HG02678 (cell line): ENCODE results near the gene NXF3.
"Not testable (repeated sequence)": the region's sequence is repeated elsewhere in the genome, so short reads cannot be mapped to it uniquely, and the experiment has no call there.

Experiments
- ATAC-seq: cut with Tn5 transposase; IDR thresholded peaks from one replicate; pipeline ENCODE4 v1.9.1; 2021; ENCODE audit warnings: mild to moderate bottlenecking, moderate library complexity; ENCODE audit not compliant: unreplicated experiment

The NXF3 gene

DNA sequence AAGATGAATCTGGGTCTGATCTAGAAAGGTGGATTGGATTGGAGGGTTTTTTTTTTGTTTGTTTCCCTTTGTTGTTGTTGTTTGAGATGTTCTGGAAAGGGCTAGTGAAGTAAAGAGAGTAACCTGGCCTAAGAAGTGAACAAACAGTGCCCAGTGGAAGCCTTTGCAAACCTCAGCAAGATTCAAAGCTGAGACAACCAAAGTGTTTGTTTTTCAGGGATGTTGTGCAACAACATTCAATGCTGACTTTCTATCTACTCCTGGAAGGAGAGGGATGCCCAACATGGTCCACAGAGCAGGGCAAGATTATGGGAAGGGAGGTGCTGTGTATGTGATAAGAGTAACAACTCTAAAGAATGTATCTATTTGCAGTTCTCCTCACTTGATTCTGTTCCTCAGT is 40.3 kb downstream of the NXF3 start:
- no peak for ATAC-seq

DNA sequence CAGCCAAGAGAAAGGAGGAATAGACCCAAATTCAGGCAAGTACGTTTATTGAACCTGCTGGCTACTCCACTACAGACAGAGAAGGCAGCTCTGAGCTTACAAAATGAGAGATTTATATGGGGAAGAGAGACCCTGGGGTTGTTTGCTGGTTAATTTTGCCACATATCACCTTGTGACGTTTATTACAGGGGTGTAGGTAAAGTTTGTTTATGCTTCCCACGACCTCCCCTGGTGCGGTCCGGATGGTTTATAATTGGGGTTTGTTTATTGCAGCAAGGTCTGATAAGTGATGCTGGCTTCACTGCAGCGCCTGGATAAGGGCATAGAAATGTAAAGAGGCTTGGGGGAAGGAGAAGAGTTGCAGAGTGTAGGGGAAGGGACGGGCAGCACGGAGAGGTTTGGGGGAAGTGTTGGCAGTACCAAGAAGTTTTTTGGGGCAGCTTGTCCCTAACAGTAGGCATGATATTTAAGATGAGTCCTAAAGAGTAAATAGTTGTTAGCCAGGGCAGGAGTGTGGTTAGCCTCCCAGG is 41.6 kb downstream of the NXF3 start:
- no peak for ATAC-seq

DNA sequence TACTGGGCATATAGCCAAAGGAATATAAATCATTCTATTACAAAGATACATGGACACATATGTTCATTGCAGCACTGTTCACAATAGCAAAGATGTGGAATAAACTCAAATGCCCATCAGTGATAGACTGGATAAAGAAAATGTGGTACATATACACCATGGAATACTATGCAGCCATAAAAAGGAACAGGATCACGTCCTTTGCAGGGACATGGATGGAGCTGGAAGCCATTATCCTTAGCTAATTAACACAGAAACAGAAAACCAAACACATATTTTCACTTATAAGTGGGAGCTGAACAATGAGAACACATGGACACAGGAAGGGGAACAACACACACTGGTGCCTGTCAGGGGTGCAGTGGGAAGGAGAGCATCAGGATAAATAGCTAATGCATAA is 59.6 kb downstream of the NXF3 start:
- ATAC-seq: not testable (repeated sequence)
